Epithelial cell of esophagus (primary cell): Measurements from ENCODE around the gene DRC1.
"Not testable (repeated sequence)": the region's sequence is repeated elsewhere in the genome, so short reads cannot be mapped to it uniquely, and the experiment has no call there.

ENCODE experiments used
- DNase-seq: peaks from one replicate; pipeline ENCODE4 v3.0.0; 2010; ENCODE audit warnings: low read depth
- H3K4me3 ChIP-seq: 2 replicates; pipeline ENCODE4 v1.5.1; 2011; ENCODE audit warnings: mild to moderate bottlenecking, low read length, control low read depth
- TF ChIP-seq, protein P1 (sequence below): IDR thresholded peaks from 2 replicates; pipeline ENCODE4 v1.5.1; 2011; ENCODE audit warnings: low read depth, mild to moderate bottlenecking, low read length, control low read depth, inconsistent platforms; ENCODE audit not compliant: insufficient read depth; ENCODE audit errors: missing control alignments

The DRC1 gene

DNA sequence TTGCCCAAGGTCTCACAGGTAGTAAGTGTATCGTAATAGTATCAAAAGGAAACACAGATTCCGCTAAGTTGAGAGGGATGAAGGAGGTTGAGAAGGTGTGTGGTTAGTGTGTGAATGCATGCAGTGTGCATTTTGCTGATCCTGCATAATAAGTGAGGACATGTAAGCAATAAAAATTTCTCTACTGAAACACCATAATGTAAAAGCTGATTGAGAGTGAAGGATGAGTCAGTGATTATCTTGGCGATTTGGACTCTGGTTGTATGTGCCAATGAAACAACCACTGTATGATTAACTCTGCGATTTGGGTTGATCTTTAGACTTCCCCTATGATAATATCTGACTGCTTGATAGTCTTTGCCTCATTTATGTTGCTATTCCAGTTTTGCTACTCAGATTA is 38.4 kb upstream of the DRC1 start:
- TF ChIP-seq, protein P1, sequence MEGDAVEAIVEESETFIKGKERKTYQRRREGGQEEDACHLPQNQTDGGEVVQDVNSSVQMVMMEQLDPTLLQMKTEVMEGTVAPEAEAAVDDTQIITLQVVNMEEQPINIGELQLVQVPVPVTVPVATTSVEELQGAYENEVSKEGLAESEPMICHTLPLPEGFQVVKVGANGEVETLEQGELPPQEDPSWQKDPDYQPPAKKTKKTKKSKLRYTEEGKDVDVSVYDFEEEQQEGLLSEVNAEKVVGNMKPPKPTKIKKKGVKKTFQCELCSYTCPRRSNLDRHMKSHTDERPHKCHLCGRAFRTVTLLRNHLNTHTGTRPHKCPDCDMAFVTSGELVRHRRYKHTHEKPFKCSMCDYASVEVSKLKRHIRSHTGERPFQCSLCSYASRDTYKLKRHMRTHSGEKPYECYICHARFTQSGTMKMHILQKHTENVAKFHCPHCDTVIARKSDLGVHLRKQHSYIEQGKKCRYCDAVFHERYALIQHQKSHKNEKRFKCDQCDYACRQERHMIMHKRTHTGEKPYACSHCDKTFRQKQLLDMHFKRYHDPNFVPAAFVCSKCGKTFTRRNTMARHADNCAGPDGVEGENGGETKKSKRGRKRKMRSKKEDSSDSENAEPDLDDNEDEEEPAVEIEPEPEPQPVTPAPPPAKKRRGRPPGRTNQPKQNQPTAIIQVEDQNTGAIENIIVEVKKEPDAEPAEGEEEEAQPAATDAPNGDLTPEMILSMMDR = no peak
- peak; percentile 50 for DNase-seq
- no peak overlapping the region for H3K4me3 ChIP-seq

- TF ChIP-seq, protein P1 = no peak
- H3K4me3 ChIP-seq = no peak overlapping the region
- DNase-seq = no peak
These were observed 37.8 kb upstream of the DRC1 start for GRCh38 chr2:26363958-26364357.

- TF ChIP-seq, protein P1 = no peak
- no peak for DNase-seq
These were observed 37.1 kb upstream of the DRC1 start for GRCh38 chr2:26364669-26365068.

DNA sequence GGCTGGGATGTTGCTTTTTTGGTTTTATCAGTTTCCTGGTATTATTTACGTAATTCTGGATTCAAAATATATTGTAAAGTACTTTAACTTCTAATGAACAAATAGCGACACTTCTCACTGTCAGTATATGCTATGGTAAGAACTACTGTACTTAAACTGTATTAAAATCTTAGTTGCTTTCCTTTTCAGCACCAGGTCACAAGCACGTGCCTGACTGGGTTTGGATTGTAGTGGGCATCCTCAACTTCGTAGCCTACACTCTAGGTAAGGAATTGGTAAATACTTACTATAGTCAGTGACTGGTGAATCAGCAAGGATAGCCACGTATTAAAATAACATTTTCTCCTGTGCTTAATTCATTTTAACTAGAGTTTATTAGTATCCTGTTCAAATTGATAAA is 34.8 kb upstream of the DRC1 start:
- TF ChIP-seq, protein P1 = no peak
- DNase-seq = no peak
- H3K4me3 ChIP-seq = no peak overlapping the region

More at GRCh38 chr2:26364669-26365068, 37.1 kb upstream of the DRC1 start:
- no peak overlapping the region for H3K4me3 ChIP-seq

DNA sequence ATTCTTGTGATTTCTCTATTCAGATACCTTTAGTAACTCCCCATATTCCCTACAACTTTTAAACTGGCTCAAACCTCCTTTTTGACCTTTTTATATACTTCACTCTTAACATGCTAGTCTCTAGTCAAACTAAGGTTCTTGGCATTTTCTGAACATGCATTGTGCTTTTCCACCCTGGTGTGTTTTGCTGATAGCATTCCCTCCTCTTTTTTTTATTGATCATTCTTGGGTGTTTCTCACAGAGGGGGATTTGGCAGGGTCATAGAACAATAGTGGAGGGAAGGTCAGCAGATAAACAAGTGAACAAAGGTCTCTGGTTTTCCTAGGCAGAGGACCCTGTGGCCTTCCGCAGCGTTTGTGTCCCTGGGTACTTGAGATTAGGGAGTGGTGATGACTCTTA is 32.1 kb upstream of the DRC1 start:
- not testable (repeated sequence) for H3K4me3 ChIP-seq

GRCh38 chr2:26370909-26371308 is 30.8 kb upstream of the DRC1 start:
- not testable (repeated sequence) for DNase-seq, H3K4me3 ChIP-seq

More for the DNA sequence above, 32.1 kb upstream of the DRC1 start:
- not testable (repeated sequence) for DNase-seq

DNA sequence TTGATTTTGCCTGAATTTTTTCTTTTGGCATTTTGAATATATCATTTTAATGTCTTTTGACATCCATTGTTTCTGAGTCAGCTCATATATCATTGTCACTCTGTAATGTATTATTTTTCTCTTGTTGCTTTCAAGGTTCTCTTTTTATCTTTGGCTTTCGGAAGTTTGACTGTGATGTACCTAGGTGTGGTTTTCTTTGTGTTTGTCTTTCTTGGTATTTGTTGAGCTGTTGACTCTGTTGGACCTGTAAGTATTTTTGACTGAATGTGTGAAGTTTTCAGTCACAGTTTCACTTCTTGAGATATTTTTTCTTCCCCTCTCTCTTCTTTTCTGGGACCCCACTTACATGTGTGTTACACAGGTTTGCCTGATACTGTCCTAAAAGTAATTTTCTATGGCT is 24.9 kb upstream of the DRC1 start:
- no peak for DNase-seq
- no peak overlapping the region for H3K4me3 ChIP-seq
- TF ChIP-seq, protein P1 = no peak

DNA sequence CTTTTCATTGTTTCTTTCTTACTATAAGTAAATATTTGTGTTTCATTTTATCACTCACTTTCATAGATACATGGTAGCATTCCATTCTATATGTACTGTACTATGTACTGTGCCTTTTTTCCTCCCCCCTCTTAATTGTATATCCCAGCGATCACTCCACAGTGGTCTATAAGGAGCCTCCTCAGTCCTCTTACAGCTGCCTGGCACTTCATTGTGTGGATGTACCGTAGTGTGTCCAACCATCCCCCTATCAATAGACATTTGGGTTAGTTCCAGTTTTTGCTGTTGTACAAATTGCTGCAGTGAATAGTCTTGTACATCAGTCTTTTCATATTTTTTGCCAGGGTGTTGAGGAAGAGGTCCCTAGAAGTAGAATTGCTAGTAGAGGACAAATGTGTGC is 21.4 kb upstream of the DRC1 start:
- no peak overlapping the region for H3K4me3 ChIP-seq

More for the DNA sequence above, 21.4 kb upstream of the DRC1 start:
- DNase-seq = no peak
- TF ChIP-seq, protein P1 = no peak
